Measurements from ENCODE around the gene PRAMEF20.

PRAMEF20 gene

GRCh38 chr1:13465515-13465914 lies 55.3 kb downstream of the PRAMEF20 start:
- DNase-seq, result no peak

DNA sequence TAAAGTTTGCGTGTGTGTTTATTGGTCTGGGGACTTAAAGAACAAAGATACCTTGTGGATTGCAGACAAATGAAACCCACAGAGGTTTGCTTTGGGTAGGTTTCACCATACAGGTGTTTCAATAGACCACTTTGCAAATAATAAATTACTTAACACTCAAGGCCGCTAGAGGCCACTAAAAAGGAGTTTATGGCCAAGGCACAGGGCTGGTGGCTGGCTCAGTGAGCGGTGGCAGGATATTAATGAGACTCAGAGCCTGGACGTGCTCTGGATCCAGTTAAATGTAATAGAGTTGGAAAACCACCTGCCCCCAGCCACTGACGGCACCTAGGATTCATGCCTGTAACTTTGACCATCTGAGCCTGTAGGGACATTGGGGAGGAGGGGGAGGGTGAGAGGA lies 59.1 kb downstream of the PRAMEF20 start:
- DNase-seq, result no peak
